Fibroblast of lung (primary cell): ENCODE data around the gene IGSF11.

Experiments used
- EZH2 ChIP-seq: IDR thresholded peaks from 2 replicates; pipeline ENCODE4 v1.5.1; 2012; ENCODE audit warnings: low read length, control low read depth, mild to moderate bottlenecking; ENCODE audit errors: missing control alignments
- TF ChIP-seq, protein P1 (sequence below), 2 donors: IDR thresholded peaks in 1 of 2; conservative IDR thresholded peaks in 1 of 2; 1 replicate in 1 of 2; 2 replicates in 1 of 2; pipeline ENCODE4 v1.5.1; 2011 to 2012; ENCODE audit warnings: low read length in 2 of 2, control low read depth in 1 of 2, inconsistent platforms in 1 of 2, low read depth in 1 of 2, mild to moderate bottlenecking in 1 of 2

DNA sequence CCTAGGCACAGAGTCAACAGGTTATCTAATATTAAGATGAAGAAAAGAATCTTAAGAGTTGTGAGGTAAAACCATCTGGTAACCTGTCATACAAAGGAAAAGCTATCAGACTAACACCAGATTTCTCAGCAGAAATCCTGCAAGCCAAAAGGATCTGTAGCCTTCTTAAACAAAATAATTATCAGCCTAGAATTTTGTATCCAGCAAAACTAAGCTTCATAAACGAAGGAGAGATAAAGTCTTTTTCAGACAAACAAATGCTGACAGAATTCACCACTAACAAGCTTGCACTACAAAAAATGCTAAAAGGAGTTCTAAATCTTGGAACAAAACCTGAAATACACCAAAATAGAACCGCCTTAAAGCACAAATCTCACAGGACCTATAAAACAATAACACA, 9.9 kb upstream of the IGSF11 start:
- TF ChIP-seq, protein P1, sequence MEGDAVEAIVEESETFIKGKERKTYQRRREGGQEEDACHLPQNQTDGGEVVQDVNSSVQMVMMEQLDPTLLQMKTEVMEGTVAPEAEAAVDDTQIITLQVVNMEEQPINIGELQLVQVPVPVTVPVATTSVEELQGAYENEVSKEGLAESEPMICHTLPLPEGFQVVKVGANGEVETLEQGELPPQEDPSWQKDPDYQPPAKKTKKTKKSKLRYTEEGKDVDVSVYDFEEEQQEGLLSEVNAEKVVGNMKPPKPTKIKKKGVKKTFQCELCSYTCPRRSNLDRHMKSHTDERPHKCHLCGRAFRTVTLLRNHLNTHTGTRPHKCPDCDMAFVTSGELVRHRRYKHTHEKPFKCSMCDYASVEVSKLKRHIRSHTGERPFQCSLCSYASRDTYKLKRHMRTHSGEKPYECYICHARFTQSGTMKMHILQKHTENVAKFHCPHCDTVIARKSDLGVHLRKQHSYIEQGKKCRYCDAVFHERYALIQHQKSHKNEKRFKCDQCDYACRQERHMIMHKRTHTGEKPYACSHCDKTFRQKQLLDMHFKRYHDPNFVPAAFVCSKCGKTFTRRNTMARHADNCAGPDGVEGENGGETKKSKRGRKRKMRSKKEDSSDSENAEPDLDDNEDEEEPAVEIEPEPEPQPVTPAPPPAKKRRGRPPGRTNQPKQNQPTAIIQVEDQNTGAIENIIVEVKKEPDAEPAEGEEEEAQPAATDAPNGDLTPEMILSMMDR (conservative IDR thresholded peaks at IDR 0.05 in 1 of 2, IDR thresholded peaks at IDR 0.05 in 1 of 2; ENCODE audit: low read depth in 1 of 2, low read length in 2 of 2): no peak
- no peak for TF ChIP-seq EZH2
